Left colon (tissue), 2 donors: ENCODE measurements around the gene ADCK2. TPM values are rescaled to one million over a fixed set of nuclear protein-coding genes. Genes with fewer than 3 reads are reported as not detected.
A peak's percentile ranks its signal among the peaks of the same experiment; 100 is the strongest.
"Not testable (repeated sequence)": the region's sequence is repeated elsewhere in the genome, so short reads cannot be mapped to it uniquely, and the experiment has no call there.

Source experiments
- ATAC-seq: fragments of 200-7000 bp; cut with Tn5 transposase; one replicate; pipeline ENCODE4 v1.9.1; 2020; ENCODE audit warnings: mild to moderate bottlenecking, moderate library complexity
- DNase-seq, 2 donors: peaks; one replicate each; pipeline ENCODE4 v3.0.0-alpha.2; 2020
- intact Hi-C, 2 donors: fragments of 100-400 bp; cut with DNase I in 1 of 2; cut with micrococcal nuclease in 1 of 2; formaldehyde crosslinking; loops; one replicate each; pipeline versions ENCODE4 v1.11.2 to v1.14.0; 2022; cut with DNase I, micrococcal nuclease
- total RNA-seq, 2 donors: library from RNA; stranded (reverse); fragmentation: NEBNext Ultra II Directional; extraction: Animal tissue kit (Norgen Biotek cat#: 25700); gene quantifications; one replicate each; pipeline ENCODE4 v1.2.1, GENCODE V29; 2021
- donor health status: DM: no; HTN: no; CAD: no.
- donor health status: DM: yes; HTN: yes; CAD: no.

Gene ADCK2
- total RNA-seq, 2 donors from 2014 or later = 26.3 to 26.5 TPM

DNA sequence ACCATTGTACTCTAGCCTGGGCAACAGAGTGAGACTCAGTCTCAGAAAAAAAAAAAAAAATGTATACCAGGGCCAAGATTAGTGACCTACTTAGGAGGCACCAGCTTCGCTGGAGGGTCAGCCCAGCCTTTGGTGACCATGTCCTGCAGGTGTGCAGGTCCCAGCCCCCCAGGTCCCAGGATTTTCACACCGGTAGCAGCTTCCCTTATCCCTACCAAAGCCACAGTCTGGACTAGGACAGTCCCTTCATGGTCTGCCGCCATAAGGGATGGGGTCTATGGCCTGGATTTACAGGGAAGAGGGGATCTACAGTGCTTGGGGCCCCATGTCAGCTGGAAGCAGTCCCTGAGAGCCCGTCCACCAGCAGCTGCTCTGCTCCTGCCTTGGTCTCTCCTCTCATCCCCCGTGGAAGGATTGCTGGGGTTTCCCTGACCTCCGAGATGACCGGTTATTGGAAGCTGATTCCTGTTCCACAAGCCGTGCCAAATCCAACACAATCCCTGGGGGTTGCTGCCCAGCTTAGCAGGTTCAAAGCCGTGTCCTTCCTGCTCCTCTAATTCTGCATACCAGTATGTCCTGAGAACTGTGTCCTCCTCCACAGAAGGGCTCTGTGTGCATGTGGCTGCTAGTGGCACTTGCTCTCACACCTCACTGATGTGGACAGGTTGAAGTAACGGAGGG is 12.8 kb downstream of the ADCK2 start:
- ATAC-seq (no peak), DNase-seq (no peak)
- intact Hi-C loops = no loop called here

DNA sequence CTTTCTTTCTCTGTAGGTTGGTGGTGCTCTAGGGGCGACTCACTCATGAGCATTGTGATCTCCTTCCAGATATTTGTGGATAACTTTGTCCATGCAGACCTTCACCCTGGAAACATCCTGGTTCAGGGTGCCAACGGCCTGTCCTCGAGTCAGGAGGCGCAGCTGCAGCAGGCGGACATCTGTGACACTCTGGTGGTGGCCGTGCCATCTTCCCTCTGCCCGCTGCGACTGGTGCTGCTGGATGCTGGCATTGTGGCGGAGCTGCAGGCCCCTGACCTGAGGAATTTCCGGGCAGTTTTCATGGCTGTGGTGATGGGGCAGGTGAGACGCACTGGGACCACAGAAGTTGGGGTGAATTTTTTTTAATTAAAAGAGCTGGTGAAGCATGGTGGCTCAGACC is 14.2 kb downstream of the ADCK2 start:
- ATAC-seq (no peak), DNase-seq (no peak)
- intact Hi-C loops = no loop called here

DNA sequence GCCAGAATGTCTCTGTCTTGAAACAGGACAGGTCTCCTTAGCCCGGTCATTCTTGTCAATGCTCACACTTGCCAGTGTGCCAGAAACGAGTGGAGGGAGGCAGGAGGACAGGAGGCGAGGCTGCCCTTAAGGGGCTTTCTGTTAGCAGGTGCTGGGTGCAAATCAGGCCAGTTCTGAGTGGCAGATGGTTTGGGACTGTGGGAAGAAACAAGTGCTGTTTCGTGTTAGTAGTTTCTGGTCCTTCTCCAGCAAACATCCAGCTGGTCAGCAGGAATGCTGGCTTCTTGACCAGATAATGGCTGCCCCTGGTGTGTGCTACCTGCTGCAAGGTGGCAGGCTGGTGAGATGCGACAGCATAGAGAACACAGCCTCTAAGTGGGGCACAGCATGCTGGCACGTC is 15.6 kb downstream of the ADCK2 start:
- no peak for DNase-seq
- ATAC-seq = no peak
- intact Hi-C loops = no loop called here

DNA sequence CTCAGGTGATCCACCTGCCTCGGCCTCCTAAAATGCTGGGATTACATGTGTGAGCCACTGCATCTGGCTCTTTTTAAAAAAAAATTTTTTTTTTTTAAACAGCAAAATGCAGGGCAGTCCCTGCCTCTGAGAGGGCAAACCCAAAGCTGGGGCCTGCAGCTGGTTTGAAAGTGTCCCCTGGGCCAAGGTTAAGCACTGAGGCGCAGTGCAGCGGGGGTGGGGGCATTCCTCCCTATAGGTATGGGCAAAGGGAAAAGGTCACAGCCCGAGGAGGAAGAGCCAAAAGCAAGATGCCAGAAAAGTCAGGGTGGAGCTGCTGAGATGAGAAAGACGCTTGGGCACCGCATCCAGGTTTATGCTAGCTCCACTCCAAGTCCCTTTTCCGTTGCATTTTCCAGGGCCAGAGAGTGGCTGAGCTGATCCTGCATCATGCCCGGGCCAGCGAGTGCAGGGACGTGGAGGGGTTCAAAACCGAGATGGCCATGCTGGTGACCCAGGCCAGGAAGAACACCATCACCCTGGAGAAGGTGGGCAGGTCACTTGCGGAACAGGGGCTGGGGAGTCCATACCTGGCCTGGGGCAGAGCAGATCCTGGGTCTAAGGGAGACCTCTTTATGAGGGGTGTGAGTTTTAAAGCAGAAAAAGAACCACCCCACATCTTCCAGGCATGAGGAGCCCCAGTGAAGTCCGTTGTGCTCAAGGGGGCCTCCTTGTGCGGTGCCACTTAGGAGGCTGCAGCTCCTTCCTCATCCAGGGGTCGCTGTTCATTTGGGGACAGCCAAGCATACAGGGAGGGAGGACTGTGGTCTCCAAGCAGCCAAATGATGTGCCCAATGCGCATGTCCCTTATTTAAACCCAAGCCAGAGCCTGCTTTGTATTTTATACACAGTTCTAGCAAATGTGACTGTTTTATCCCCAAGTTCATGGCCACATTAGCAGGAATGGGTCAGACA is 16.7 kb downstream of the ADCK2 start:
- ATAC-seq = no peak
- no peak for DNase-seq
- intact Hi-C loops = no loop called here

DNA sequence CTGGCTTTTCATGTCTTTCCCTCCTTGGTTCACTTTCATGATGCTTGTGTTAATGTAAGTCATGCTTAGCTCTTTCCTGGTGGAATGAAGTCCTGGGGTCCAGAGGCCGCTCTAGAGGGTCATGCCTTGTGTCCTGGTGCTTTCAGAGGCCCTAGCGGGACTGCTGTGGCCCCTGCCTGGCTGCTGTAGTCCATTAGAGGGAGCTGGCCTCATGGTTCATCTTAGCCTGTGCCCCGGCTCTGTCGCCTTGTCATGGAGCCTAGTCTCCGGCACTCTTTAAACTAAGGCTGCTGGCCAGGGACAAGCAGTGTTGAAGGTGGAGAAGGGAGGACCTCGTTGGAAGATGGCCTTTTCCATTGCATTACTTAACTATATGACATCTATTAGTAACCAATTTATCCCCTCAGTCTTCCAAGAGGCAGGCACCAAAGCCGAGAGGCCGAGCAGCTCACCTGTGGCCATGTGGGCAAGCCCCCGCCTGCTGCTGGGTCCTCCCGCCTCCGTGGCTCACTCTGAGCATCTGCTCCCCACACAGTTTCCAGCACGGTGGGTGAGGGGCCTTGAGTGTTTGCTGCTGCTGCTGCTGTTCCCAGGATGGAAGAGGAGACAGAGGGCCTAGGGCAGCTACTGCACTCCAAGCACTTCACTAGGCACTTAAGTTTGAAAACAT is 18.8 kb downstream of the ADCK2 start:
- DNase-seq = no peak
- intact Hi-C loops = no loop called here
- ATAC-seq = no peak

DNA sequence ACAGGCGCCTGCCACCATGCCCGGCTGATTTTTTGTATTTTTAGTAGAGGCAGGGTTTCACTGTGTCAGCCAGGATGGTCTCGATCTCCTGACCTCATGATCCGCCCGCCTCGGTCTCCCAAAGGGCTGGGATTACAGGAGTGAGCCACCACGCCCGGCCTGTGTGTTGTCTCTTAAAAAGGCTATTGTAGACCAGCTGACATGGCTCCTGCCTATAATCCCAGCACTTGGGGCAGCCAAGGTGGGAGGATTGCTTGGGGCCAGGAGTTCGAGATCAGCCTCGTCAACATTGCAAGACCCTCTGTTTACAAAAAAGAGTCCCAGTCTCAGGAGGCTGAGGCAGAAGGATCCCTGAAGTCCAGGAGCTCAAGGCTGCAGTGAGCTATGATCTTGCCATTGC is 21.1 kb downstream of the ADCK2 start:
- intact Hi-C loops, ATAC-seq, DNase-seq: not testable (repeated sequence)

DNA sequence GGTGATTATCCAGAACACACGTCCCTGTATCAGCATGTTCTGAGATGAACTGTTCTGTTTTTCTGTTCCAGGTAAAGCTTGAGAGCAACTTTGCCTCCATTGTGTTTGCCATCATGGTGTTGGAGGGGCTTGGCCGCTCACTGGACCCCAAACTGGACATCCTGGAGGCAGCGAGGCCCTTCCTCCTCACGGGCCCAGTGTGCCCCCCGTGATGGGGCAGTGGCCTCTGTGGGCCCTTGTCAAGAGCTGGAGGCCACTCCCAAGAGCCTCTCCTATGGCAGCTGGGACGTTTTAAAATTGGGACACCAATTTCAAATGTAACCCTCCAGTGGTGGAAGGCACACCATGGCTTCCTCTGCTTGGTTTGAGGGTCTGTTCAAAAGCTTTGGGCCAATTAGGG is 21.8 kb downstream of the ADCK2 start:
- intact Hi-C loops = no loop called here
- ATAC-seq (no peak), DNase-seq (no peak)

DNA sequence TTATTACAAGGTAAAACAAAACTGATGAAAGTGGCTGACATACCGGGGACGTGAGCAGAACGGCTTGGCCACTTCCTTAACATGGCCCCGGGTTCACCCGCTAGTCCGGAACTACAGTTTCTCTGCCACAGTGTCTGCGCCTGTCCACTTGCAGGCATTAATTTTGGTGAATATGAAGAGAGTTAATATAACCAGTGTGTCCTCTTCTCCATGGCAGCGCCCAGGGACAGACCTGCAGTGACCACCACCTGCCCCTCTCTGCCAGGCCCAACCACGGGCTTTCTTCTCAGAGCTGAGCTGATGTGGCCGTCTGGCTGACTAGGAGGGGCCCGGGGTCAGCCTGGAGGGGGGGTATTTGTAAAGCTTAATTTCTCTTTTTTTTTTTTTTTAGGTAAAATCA is 22.6 kb downstream of the ADCK2 start:
- intact Hi-C loops = no loop called here
- DNase-seq (no peak), ATAC-seq (no peak)

DNA sequence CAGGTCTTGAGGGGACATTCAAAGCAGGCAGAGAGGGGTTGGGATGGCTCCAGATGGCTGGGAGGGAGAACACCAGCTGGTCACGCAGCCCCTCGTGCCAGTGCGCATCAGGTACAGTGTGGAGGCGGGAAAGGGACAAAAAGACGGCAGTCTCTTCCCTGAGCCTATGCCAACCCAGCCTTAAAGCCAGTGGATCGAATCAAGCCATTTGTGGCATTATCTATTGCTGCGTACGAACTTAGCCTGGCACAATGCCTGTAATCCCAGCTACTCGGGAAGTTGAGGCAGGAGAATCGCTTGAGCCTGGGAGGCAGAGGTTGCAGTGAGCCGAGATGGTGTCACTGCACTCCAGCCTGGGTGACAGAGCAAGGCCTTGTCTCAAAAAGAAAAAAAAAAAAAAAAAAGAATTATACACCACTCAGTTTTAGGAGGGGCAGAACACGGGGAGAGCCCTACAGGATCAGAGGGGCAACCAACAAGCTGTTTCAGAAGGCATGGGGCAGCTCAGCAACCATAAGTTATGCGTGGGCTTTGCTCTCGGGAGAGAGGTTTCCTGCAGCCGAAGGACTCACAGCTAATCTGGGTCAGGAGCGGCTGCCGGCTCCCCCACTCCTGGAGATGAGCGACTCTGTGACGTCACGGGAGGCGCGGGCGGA is 23.4 kb downstream of the ADCK2 start:
- intact Hi-C loops = no loop called here
- peak; percentile 95 to 98 for DNase-seq
- ATAC-seq = peak; percentile 93

DNA sequence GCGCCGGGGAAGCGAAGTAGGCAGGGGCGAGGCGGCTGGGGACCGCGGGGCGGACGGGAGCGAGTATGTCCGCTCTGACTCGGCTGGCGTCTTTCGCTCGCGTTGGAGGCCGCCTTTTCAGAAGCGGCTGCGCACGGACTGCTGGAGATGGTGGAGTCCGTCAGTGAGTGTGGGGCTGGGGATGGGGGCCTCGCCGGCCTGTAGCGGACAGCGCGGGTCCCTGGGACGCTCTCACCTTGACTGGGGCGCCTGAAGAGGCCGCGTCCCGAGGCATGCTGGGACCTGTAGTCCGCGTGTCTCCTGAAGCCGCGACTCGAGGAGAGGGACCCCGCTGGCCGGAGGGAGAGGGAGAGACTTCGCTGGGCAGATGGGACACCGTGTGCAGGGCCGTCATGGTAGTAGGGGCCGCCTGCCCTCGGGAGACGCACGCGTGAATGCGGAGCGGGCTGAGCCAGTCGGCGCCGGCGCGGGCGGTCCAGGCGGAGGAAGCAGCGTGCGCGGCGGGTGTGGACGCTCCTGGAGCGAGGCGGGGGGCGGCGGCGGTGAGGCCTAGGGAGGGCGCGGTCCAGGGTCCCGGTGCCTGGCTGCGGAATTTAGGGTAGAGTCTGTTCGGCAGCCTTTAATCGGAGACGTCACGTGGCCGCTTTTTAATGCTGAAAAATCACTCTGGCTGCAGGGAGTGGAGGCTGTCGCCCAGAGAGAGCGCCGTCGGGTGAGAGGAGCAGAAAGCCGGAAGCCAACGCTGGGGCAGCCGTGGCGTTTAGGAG is 24.1 kb downstream of the ADCK2 start, which contains the start of gene NDUFB2:
TSS of gene NDUFB2 (plus strand) at position 29 of the 767 bp plus-strand sequence. CDS start at position 66, 37 bp downstream.
- ATAC-seq (peak; percentile 85), DNase-seq (peak; percentile 78)
- intact Hi-C loops = no loop called here

DNA sequence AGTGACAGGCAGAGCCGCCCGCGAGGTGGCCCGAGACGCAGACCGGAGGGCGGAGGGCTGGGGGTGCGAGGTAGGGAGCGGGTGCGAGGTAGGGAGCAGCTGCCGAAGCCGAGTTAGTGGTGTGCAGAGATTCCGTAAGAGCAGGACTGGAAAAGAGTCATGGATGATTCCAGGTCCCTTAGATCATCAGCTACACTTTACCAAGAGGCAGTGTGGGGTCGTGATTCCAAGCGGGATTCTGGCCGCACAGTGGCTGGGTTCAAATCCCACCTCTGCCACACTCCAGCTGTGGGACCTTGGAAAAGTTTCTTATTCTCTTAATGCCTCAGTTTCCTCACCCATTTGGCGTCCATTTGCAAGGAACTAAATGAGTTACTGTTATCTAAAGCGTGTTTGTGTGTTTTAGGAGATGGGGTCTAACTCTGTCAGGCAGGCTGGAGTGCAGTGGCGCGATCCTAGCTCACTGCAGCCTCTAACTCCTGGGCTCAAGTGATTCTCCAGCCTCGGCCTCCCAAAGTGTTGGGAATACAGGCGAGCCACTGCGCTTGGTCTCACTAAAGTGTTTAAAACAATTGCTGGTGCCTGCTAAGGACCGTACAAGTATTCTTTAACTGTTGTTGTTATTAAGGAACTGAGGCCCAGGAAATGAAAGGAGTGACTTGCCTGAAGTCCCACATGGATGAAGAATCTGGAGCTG is 24.9 kb downstream of the ADCK2 start:
- DNase-seq = peak in 1 of 2 donors; percentile 16
- intact Hi-C loops = no loop called here
- ATAC-seq = no peak

DNA sequence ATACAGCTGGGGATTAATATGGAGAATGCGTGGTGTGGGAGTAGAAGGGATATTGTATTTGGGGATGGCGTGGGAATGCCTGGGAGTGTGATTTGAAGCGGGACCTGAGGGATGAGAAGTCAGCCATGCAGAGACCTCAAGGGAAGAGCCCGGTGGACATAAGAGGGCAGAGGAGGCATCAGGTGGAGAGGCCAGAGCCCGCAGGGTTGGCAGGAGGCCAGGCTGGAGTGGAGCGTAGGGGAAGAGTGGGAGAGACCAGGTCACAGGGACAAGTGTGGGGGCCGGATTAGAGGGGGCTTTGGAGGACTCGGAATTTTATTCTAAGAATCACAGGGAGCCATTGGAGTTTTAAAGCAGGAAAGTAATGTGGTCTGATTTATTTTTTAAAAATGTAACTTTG is 25.7 kb downstream of the ADCK2 start:
- ATAC-seq (no peak), DNase-seq (no peak)
- intact Hi-C loops = no loop called here

DNA sequence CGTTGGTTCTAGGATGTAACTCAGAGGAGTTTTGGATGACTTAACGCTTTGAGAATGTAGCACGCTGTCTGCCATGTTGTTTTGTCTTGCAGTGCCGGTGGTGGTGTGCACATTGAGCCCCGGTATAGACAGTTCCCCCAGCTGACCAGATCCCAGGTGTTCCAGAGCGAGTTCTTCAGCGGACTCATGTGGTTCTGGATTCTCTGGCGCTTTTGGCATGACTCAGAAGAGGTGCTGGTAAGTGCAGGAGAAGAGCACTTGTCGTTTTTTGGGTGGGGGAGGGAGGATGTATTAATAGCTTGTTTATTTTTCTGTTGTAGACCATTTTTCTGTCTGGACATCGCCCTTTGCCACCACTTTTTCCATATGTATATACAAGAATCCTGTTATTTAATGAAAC is 30.0 kb downstream of the ADCK2 start:
- DNase-seq = no peak
- intact Hi-C loops = no loop called here
- ATAC-seq = no peak

DNA sequence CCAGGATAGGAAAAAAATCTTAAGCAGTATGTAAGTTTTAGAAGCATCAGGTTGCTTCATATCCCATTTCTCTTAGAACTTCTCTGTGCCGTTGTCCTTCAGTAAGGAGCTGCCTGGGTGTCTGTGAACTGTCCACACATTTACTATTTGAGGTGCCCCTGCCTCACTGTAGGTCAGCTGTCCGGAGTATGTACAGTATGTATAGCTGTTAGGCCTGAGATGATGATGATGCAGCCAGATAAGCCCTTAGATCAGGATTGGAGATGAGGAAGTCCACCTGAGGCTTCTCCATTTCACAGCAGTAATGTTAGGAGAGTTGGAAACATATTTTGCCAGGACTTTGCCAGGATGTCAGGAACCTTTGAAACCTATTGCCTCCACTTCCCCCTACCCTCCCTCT is 31.5 kb downstream of the ADCK2 start:
- DNase-seq (no peak), ATAC-seq (no peak)
- intact Hi-C loops = no loop called here

DNA sequence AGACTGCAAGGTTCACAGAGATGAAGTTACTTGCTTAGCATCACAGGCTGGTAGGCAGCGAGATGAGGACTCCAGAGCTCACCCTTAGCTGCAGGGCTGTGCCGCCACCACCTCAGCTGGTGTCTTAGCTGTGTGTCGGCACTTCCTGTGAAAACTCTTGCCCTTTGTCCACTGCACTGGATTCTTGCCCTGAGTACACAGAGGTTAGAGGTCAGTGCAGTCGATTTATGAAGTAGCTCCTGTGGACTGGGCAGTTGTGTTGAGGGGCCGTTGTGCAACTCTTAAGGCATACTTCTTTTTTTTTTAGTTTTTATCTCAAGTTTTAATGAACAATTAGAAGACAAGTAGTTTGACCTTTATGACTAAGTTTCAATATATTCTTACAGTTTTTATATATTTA is 34.4 kb downstream of the ADCK2 start:
- DNase-seq = no peak
- intact Hi-C loops = no loop called here
- no peak for ATAC-seq

DNA sequence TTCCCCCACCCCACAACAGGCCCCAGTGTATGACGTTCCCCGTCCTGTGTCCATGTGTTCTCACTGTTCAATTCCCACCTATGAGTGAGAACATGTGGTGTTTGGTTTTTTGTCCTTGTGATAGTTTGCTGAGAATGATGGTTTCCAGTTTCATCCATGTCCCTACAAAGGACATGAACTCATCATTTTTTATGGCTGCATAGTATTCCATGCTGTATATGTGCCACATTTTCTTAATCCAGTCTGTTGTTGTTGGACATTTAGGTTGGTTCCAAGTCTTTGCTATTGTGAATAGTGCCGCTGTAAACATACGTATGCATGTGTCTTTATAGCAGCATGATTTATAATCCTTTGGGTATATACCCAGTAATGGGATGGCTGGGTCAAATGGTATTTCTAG is 36.0 kb downstream of the ADCK2 start:
- intact Hi-C loops = not testable (repeated sequence)

DNA sequence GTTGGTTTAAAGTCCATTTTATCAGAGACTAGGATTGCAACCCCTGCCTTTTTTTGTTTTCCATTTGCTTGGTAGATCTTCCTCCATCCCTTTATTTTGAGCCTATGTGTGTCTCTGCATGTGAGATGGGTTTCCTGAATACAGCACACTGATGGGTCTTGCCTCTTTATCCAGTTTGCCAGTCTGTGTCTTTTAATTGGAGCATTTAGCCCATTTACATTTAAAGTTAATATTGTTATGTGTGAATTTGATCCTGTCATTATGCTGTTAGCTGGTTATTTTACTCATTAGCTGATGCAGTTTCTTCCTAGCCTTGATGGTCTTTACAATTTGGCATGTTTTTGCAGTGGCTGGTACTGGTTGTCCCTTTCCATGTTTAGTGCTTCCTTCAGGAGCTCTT is 39.6 kb downstream of the ADCK2 start:
- intact Hi-C loops, DNase-seq, ATAC-seq: not testable (repeated sequence)

More for the DNA sequence above, 36.0 kb downstream of the ADCK2 start:
- ATAC-seq, DNase-seq: not testable (repeated sequence)
